Hepatocyte (in vitro differentiated cells): ENCODE data around the gene ATAT1.

Experiments used
- EZH2 ChIP-seq: fragments of 200-600 bp; sonication (generic); IDR thresholded peaks from 2 replicates; pipeline ENCODE4 v1.6.1; 2016; ENCODE audit warnings: antibody characterized with exemption, mild to moderate bottlenecking, borderline replicate concordance
- TF ChIP-seq, protein P1 (sequence below): fragments of 200-600 bp; sonication (generic); IDR thresholded peaks from 2 replicates; pipeline ENCODE4 v1.5.1; 2016; ENCODE audit warnings: antibody characterized with exemption, mild to moderate bottlenecking; ENCODE audit not compliant: poor library complexity

DNA sequence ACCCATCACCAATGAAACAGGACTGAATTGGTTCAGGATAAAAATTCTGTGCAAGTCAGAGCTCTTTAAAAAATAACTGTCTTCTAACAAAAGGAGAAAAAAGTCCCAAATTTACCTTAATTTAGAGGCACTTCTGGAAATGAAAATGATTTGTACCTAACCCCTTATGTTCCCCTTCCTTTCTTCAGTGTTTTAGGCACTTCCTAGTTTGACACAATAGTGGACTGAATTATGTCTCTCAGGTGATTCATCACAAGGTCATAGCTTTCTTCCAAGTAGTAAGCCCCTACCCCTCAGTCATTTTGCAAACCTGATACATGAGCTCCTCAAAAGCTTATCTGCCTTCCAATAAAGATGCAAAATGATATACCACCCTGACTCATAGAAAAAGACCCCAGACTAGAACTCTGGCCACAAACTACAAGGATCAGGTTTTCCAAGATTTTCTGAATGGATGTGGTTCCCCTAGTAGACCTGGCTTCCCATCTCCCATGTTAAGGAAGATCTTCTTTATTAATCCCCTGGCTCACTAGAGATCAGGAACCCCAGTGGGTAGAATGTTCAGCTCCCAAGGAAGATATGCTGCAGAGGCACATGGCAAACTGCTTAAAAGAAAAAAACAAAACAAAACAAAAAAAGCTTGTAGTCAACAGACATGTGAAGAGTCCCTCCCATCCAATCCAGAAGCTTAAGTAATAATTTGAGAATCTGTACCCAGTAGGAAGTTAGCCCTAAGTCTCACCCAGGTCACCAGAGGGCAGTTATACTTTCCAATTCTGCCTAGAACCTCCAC, 13.2 kb upstream of the ATAT1 start:
- TF ChIP-seq, protein P1, sequence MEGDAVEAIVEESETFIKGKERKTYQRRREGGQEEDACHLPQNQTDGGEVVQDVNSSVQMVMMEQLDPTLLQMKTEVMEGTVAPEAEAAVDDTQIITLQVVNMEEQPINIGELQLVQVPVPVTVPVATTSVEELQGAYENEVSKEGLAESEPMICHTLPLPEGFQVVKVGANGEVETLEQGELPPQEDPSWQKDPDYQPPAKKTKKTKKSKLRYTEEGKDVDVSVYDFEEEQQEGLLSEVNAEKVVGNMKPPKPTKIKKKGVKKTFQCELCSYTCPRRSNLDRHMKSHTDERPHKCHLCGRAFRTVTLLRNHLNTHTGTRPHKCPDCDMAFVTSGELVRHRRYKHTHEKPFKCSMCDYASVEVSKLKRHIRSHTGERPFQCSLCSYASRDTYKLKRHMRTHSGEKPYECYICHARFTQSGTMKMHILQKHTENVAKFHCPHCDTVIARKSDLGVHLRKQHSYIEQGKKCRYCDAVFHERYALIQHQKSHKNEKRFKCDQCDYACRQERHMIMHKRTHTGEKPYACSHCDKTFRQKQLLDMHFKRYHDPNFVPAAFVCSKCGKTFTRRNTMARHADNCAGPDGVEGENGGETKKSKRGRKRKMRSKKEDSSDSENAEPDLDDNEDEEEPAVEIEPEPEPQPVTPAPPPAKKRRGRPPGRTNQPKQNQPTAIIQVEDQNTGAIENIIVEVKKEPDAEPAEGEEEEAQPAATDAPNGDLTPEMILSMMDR = no peak
- TF ChIP-seq EZH2 = no peak
